Type B pancreatic cell (in vitro differentiated cells): ENCODE results near the gene FBXO21. TPM values are rescaled to one million over a fixed set of nuclear protein-coding genes. Genes with fewer than 3 reads are reported as not detected.
"Not testable (repeated sequence)": the region's sequence is repeated elsewhere in the genome, so short reads cannot be mapped to it uniquely, and the experiment has no call there.

Source experiments
- DNase-seq: peaks from one replicate; pipeline ENCODE4 v3.0.0; 2021; ENCODE audit warnings: mixed read lengths; ENCODE audit not compliant: unreplicated experiment; ENCODE audit errors: extremely low spot score
- H3K27ac Mint-ChIP-seq: 2 replicates; pipeline ENCODE4 v1.8.0; 2021; ENCODE audit warnings: mild to moderate bottlenecking, mixed read lengths
- H3K27me3 Mint-ChIP-seq: 2 replicates; pipeline ENCODE4 v1.8.0; 2021; ENCODE audit warnings: mixed read lengths
- H3K36me3 Mint-ChIP-seq: 2 replicates; pipeline ENCODE4 v1.8.0; 2021; ENCODE audit warnings: mixed read lengths
- H3K4me1 Mint-ChIP-seq: one replicate; pipeline ENCODE4 v1.8.0; 2021; ENCODE audit warnings: mixed read lengths; ENCODE audit not compliant: unreplicated experiment
- H3K4me3 Mint-ChIP-seq: 2 replicates; pipeline ENCODE4 v1.8.0; 2021; ENCODE audit warnings: mild to moderate bottlenecking, mixed read lengths
- H3K9me3 Mint-ChIP-seq: 2 replicates; pipeline ENCODE4 v1.8.0; 2021; ENCODE audit warnings: mixed read lengths
- total RNA-seq: library from RNA; stranded (reverse); gene quantifications from 2 replicates; pipeline ENCODE4 v1.2.1, GENCODE V29; 2021; ENCODE audit warnings: low replicate concordance
- TF ChIP-seq, protein P1 (sequence below): fragments of 200-600 bp; sonication (generic); conservative IDR thresholded peaks from 2 replicates; pipeline ENCODE4 v1.5.0; 2021; ENCODE audit warnings: antibody characterized with exemption, mild to moderate bottlenecking

The FBXO21 gene
- total RNA-seq, 1 donor from 2014 or later: 53.3 TPM

DNA sequence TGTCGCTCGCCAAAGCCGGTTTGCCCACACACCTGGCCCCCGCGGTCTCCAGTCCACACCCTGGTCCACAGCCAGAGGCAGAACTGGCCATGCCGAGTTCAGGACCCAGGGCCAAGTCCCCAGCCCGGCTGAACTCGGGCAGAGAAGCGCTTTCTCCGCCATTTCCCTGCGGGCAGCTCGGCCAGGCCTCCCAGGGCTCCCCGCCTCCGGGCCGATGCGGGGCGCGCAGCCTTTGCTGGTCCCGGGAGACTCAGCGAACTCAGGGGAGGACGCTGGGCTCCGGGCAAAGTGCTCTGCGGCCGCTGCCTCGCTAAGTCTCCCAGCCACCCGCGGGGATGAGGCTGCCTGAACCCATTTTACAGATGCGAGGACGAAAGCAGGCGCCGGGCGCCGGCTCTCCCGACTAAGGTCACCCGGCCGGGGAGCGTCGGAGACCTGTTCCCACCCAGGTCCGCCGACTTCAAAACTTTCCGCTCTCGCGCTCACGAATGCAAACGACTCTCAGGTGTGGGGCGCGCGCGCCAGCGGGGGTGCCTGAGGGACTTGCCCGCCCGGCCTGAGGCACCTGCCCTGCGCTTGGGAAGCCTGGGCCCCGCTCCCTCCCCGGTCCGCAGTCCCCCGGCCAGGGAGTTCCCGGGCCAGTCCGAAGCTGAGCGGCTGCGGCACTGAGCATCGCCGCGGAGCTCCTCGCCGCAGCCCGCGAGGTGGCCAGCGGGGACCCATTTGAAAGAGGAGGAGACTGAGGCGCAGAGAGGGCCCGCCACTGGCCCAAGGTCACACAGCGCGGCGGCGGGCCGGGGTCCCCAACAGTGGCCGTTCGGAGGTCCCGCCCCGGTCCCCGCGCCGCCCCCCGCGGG lies 91.7 kb downstream of the FBXO21 start:
- H3K9me3 Mint-ChIP-seq: no peaks in the 10 kb centered on the region
- DNase-seq: no peak
- peak overlapping the region; percentile 25 for H3K4me3 Mint-ChIP-seq
- H3K27me3 Mint-ChIP-seq: peaks cover 70% of the 10 kb centered on the region
- TF ChIP-seq, protein P1, sequence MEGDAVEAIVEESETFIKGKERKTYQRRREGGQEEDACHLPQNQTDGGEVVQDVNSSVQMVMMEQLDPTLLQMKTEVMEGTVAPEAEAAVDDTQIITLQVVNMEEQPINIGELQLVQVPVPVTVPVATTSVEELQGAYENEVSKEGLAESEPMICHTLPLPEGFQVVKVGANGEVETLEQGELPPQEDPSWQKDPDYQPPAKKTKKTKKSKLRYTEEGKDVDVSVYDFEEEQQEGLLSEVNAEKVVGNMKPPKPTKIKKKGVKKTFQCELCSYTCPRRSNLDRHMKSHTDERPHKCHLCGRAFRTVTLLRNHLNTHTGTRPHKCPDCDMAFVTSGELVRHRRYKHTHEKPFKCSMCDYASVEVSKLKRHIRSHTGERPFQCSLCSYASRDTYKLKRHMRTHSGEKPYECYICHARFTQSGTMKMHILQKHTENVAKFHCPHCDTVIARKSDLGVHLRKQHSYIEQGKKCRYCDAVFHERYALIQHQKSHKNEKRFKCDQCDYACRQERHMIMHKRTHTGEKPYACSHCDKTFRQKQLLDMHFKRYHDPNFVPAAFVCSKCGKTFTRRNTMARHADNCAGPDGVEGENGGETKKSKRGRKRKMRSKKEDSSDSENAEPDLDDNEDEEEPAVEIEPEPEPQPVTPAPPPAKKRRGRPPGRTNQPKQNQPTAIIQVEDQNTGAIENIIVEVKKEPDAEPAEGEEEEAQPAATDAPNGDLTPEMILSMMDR: no peak
- peaks cover 5% of the 10 kb centered on the region for H3K4me1 Mint-ChIP-seq
- no peak overlapping the region for H3K27ac Mint-ChIP-seq
- no peaks in the 10 kb centered on the region for H3K36me3 Mint-ChIP-seq

DNA sequence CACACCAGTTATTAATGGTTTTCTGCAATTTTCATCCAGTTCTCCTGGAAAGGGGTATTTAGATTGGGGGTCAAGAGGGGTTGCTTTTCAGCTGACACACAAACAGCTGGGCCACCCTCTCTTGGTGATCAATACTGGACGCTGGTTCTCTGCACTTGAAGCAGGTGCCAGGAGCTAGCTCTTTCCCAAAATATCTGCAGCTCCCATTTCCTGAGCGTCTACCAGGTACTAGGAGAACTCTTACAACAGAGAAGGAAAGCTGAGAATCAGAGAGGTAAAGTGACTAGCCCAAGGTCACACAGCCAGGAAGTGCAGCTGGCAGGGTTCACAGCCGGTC lies 92.3 kb downstream of the FBXO21 start:
- no peak overlapping the region for H3K27ac Mint-ChIP-seq
- no peaks in the 10 kb centered on the region for H3K36me3 Mint-ChIP-seq
- H3K4me3 Mint-ChIP-seq: peak overlapping the region; percentile 83
- TF ChIP-seq, protein P1: no peak
- H3K4me1 Mint-ChIP-seq: peaks cover 5% of the 10 kb centered on the region
- no peak for DNase-seq
- peaks cover 74% of the 10 kb centered on the region for H3K27me3 Mint-ChIP-seq
- no peaks in the 10 kb centered on the region for H3K9me3 Mint-ChIP-seq

DNA sequence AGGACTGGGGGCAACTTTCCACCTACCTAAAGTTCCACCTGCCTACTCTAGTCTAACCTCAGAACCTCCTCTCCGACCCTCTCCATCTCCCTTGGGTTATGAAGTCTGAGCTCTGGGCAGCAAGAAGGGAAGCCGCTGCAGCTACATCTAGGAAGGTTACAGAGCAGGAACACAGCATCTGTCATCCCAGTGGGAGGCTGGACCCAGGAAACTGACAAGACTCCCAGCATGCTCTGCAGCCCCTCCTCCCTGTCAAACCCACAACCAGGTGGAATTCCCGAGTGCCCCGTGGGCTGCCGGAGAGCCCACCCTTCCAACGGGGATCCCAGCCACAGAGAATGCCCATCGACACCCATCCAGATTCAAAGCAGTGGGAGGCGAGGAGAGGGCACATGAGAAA lies 93.1 kb downstream of the FBXO21 start:
- DNase-seq: no peak
- H3K4me1 Mint-ChIP-seq: peaks cover 5% of the 10 kb centered on the region
- no peaks in the 10 kb centered on the region for H3K36me3 Mint-ChIP-seq
- peak overlapping the region; percentile 56 for H3K4me3 Mint-ChIP-seq
- H3K9me3 Mint-ChIP-seq: no peaks in the 10 kb centered on the region
- H3K27me3 Mint-ChIP-seq: peaks cover 73% of the 10 kb centered on the region
- H3K27ac Mint-ChIP-seq: no peak overlapping the region
- TF ChIP-seq, protein P1: no peak

DNA sequence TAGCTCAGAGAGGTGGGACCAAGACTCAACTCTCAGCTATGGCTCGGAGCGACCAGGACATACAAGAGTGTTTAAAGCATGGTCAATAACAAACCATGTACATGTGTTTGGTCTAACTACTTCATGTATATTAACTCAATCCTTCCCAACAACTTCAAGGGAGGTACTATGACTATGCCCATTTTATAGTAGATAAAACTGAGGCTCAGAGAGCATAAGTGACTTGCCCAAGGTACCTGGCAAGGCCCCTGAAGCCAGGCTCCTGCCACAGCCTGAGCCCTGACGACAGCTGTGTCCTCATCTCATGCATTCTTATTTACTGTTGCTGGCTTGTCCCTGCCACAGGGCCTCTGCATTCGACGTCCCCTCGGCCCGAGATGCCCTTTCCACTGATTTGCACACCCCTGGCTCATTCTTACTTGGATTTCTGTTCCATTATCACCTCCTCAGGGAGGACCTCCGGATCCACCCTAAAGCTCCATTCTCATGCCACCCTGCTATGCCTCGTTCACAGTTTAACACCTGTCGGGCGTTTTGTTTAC lies 93.7 kb downstream of the FBXO21 start:
- Mint-ChIP-seq H3K27me3 (peaks cover 67% of the 10 kb centered on the region), H3K9me3 (no peaks in the 10 kb centered on the region), H3K4me1 (peaks cover 8% of the 10 kb centered on the region), H3K36me3 (no peaks in the 10 kb centered on the region), H3K27ac (no peak overlapping the region), H3K4me3 (no peak overlapping the region)
- DNase-seq: no peak
- TF ChIP-seq, protein P1: no peak

DNA sequence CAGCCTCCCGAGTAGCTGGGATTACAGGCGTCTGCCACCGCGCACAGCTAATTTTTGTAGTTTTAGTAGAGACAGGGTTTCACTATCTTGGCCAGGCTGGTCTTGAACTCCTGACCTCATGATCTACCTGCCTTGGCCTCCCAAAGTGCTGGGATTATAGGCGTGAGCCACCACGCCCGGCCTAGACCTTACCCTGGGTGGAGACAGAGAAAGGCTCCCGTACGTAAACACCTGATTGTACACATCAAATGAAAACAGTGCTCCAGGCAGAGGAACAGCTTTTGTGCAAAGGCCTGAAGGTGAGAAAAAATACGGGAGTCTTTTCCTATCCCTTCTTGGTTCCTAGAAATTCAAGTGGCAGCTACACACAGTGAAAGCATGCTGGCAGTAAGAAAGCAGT lies 95.1 kb downstream of the FBXO21 start:
- Mint-ChIP-seq H3K4me1 (peaks cover 17% of the 10 kb centered on the region), H3K27me3 (peaks cover 56% of the 10 kb centered on the region)
- H3K27ac Mint-ChIP-seq, H3K9me3 Mint-ChIP-seq, H3K36me3 Mint-ChIP-seq, DNase-seq, H3K4me3 Mint-ChIP-seq: not testable (repeated sequence)

DNA sequence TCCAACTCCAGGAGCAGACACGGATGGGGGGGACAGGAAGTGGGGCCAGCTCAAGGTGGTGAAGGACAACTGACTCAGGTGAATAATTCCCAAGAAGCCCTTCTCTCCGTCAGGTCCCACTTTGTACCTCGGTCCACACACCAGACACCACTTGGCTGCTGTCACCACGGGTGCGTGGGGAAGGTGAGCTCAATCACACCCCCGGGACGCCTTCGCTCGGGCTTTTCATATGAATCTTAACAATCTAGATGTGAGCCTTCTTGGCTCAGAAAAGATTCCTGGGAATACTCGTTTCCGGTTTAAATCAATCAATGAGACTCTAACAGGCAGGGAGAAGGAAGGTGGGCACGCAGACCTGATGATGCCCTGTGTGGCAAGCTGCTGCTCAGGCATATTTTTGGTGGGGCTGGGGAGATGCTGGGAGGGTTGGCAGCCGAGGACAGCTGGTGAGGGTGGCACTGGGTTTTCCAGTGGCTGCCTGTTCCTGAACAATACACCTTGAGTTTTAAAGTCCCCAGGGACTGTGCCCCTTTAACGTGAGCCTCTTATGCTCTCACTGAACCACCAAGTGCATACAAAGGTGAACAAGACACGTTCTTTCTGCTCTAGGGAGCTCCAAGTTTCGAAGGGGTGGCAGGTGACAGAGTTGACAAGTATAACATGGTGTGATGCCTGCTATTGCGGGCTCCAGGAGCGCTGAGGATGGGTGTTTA lies 96.2 kb downstream of the FBXO21 start:
- H3K4me1 Mint-ChIP-seq: peaks cover 17% of the 10 kb centered on the region

More for the DNA sequence above, 96.2 kb downstream of the FBXO21 start:
- TF ChIP-seq, protein P1: no peak
- Mint-ChIP-seq H3K27ac (no peak overlapping the region), H3K4me3 (no peak overlapping the region), H3K9me3 (peaks cover 9% of the 10 kb centered on the region), H3K27me3 (peaks cover 48% of the 10 kb centered on the region), H3K36me3 (no peaks in the 10 kb centered on the region)
- DNase-seq: no peak
